Neutrophil (primary cell): ENCODE results near the gene TOX4.
A peak's percentile ranks its signal among the peaks of the same experiment; 100 is the strongest.

ENCODE experiments used
- H3K27ac ChIP-seq: fragments of 200-600 bp; sonication (generic); 2 replicates; pipeline ENCODE4 v1.5.1; 2016; ENCODE audit warnings: mild to moderate bottlenecking, moderate library complexity
- H3K27me3 ChIP-seq: fragments of 200-600 bp; sonication (generic); 2 replicates; pipeline ENCODE4 v1.6.0; 2016; ENCODE audit warnings: mild to moderate bottlenecking
- H3K36me3 ChIP-seq: fragments of 200-600 bp; sonication (generic); 2 replicates; pipeline ENCODE4 v1.5.1; 2017
- H3K4me1 ChIP-seq, 2 experiments: fragments of 200-600 bp in 1 of 2; sonication (generic) in 1 of 2; 1 replicate in 1 of 2; 2 replicates in 1 of 2; pipeline versions ENCODE4 v1.5.1 to v1.6.1; 2013 to 2016; ENCODE audit warnings: low read depth in 1 of 2, low read length in 1 of 2, mild to moderate bottlenecking in 1 of 2, moderate library complexity in 1 of 2; ENCODE audit not compliant: control insufficient read depth in 1 of 2, insufficient read depth in 1 of 2
- H3K4me3 ChIP-seq, 2 experiments: fragments of 200-600 bp in 1 of 2; sonication (generic) in 1 of 2; 1 replicate in 1 of 2; 2 replicates in 1 of 2; pipeline ENCODE4 v1.5.1; 2013 to 2016; ENCODE audit warnings: low read depth in 1 of 2, low read length in 1 of 2, mild to moderate bottlenecking in 1 of 2, moderate library complexity in 1 of 2
- H3K9me3 ChIP-seq: fragments of 200-600 bp; sonication (generic); 2 replicates; pipeline ENCODE4 v1.5.1; 2016
- CTCF ChIP-seq: fragments of 200-600 bp; sonication (generic); IDR thresholded peaks from 2 replicates; pipeline ENCODE4 v1.5.1; 2016; ENCODE audit warnings: antibody characterized with exemption

The TOX4 gene

GRCh38 chr14:21467616-21468015 lies 9.4 kb upstream of the TOX4 start:
- Histone ChIP-seq H3K9me3 (no peaks in the 10 kb centered on the region), H3K27me3 (no peaks in the 10 kb centered on the region), H3K27ac (no peak overlapping the region), H3K36me3 (peaks cover 29% of the 10 kb centered on the region), H3K4me1 (no peaks in the 10 kb centered on the region), H3K4me3 (no peak overlapping the region)
- TF ChIP-seq CTCF = no peak

GRCh38 chr14:21475767-21476522 lies 1.1 kb upstream of the TOX4 start:
- H3K9me3 ChIP-seq = no peaks in the 10 kb centered on the region
- H3K27ac ChIP-seq = peak overlapping the region; percentile 90
- peaks cover 18 to 20% of the 10 kb centered on the region in 2 experiments for H3K4me1 ChIP-seq
- TF ChIP-seq CTCF = no peak
- H3K36me3 ChIP-seq = peaks cover 16% of the 10 kb centered on the region
- H3K27me3 ChIP-seq = no peaks in the 10 kb centered on the region
- H3K4me3 ChIP-seq = peak overlapping the region; percentile 81 to 86

GRCh38 chr14:21476523-21476924 lies 471 bp upstream of the TOX4 start:
- Histone ChIP-seq H3K4me3 (peak overlapping the region; percentile 81 to 86), H3K4me1 (peaks cover 18 to 20% of the 10 kb centered on the region in 2 experiments), H3K27ac (peak overlapping the region; percentile 90)

GRCh38 chr14:21486640-21487087 lies 9.7 kb downstream of the TOX4 start:
- Histone ChIP-seq H3K27ac (no peak overlapping the region), H3K4me1 (no peaks in the 10 kb centered on the region), H3K27me3 (no peaks in the 10 kb centered on the region), H3K36me3 (peaks cover 64% of the 10 kb centered on the region), H3K9me3 (no peaks in the 10 kb centered on the region), H3K4me3 (no peak overlapping the region)
- TF ChIP-seq CTCF = no peak

More at GRCh38 chr14:21476523-21476924, 471 bp upstream of the TOX4 start:
- no peaks in the 10 kb centered on the region for H3K27me3 ChIP-seq
- TF ChIP-seq CTCF = no peak
- H3K9me3 ChIP-seq = no peaks in the 10 kb centered on the region
- peaks cover 22% of the 10 kb centered on the region for H3K36me3 ChIP-seq

GRCh38 chr14:21494902-21495762 lies 18.1 kb downstream of the TOX4 start:
- Histone ChIP-seq H3K27ac (peak overlapping the region; percentile 42), H3K27me3 (no peaks in the 10 kb centered on the region), H3K4me3 (no peak overlapping the region), H3K9me3 (no peaks in the 10 kb centered on the region), H3K36me3 (peaks cover 100% of the 10 kb centered on the region), H3K4me1 (peaks cover 6 to 7% of the 10 kb centered on the region in 2 experiments)
- no peak for TF ChIP-seq CTCF
